ENCODE results near the gene MMP23B.

DNA sequence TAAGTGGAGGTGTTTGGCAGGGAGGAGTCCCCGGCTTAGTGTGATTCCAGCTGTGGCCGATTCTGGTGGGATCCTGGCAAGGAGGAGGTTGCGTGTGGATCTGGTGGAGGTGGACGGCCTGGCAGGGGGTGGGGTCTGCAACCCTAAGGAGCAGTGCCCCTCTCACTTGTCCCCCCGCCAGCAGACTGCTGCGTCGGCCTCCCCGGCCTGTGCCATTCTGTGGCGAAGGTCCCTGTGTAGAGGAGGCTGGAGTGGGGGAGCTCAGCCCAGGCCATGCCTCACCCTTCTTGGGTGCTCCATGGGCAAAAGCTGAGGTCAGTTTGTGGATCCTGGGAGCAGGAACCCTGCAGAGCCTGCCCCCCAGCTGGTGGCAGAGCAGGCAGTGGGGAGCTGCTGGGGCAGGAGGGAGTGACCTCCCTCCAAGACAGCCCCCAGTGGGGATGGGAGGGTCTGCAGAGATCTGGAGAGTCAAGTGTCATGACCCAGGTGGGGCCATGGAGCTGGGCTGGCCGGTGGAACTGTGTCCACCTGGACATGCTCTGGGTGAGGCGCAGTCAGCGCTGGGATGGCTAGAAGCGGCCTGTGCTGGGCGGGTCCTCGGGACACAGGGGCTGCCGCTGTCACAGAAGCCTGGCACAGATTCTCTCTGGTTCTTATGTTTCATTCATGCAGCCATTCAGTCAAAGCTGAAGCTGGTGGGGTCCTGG, 11.4 kb upstream of the MMP23B start:
- TF ChIP-seq, protein P1, sequence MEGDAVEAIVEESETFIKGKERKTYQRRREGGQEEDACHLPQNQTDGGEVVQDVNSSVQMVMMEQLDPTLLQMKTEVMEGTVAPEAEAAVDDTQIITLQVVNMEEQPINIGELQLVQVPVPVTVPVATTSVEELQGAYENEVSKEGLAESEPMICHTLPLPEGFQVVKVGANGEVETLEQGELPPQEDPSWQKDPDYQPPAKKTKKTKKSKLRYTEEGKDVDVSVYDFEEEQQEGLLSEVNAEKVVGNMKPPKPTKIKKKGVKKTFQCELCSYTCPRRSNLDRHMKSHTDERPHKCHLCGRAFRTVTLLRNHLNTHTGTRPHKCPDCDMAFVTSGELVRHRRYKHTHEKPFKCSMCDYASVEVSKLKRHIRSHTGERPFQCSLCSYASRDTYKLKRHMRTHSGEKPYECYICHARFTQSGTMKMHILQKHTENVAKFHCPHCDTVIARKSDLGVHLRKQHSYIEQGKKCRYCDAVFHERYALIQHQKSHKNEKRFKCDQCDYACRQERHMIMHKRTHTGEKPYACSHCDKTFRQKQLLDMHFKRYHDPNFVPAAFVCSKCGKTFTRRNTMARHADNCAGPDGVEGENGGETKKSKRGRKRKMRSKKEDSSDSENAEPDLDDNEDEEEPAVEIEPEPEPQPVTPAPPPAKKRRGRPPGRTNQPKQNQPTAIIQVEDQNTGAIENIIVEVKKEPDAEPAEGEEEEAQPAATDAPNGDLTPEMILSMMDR (conservative IDR thresholded peaks at IDR 0.05; ENCODE audit: low read length) = no peak
- no peak for TF ChIP-seq EZH2phosphoT487 (IDR thresholded peaks at IDR 0.05; ENCODE audit: borderline replicate concordance)

Data from Loucy (cell line).